HCT116 (cell line): ENCODE data around the gene ROCK2. TPM values are rescaled to one million over a fixed set of nuclear protein-coding genes. Genes with fewer than 3 reads are reported as not detected.

Experiments used
- ATAC-seq: fragments of 200-7000 bp; cut with Tn5 transposase; 2 replicates; pipeline ENCODE4 v1.9.1; 2020; ENCODE audit warnings: mild to moderate bottlenecking, moderate library complexity
- BruUV-seq: library from RNA; stranded (reverse); fragments of 400-500 nt; replicated peaks from 2 replicates; lab custom pipeline; 2021; lab: Mats Ljungman, UMichigan
- CTCF ChIA-PET: fragments of 300-600 bp; sonication (Branson Sonifier 250); formaldehyde crosslinking; loops from one replicate; lab custom pipeline; 2021; ENCODE audit warnings: antibody characterized with exemption; lab: Charles Lee
- POLR2A ChIA-PET: fragments of 300-600, 350-600 bp; sonication (Branson Sonifier 250); formaldehyde crosslinking; loops from one replicate; lab custom pipeline; 2021; ENCODE audit warnings: antibody characterized with exemption; lab: Charles Lee
- RAD21 ChIA-PET, 2 experiments: fragments of 300-600 bp; sonication (Branson Sonifier 250); formaldehyde crosslinking; loops; one replicate each; lab custom pipeline; 2023; ENCODE audit warnings: low total read pairs in 2 of 2; ENCODE audit not compliant: uncharacterized antibody in 2 of 2, unreplicated experiment in 2 of 2, low non-redundant PET in 1 of 2; lab: Charles Lee
- DNase-seq: peaks from one replicate; pipeline ENCODE4 v3.0.0-alpha.2; 2010; ENCODE audit warnings: low read depth, low spot score
- H2AFZ ChIP-seq: fragments of 200-600 bp; shearing (Covaris generic), sonication (generic); 2 replicates; pipeline ENCODE4 v1.6.1; 2017; ENCODE audit warnings: low read depth, mixed run types, mixed read lengths, antibody characterized with exemption, low read length; ENCODE audit not compliant: poor library complexity, severe bottlenecking
- H3K27ac ChIP-seq: 2 replicates; pipeline ENCODE4 v1.5.1; 2012; ENCODE audit warnings: low read depth, low read length
- H3K27me3 ChIP-seq: fragments of 200-600 bp; sonication (generic); 2 replicates; pipeline ENCODE4 v1.6.1; 2016; ENCODE audit warnings: mixed run types, low read length, mixed read lengths; ENCODE audit not compliant: insufficient read depth
- H3K36me3 ChIP-seq, 2 experiments: fragments of 200-500 bp in 1 of 2; fragments of 200-600 bp in 1 of 2; sonication (Bioruptor generic) in 1 of 2; sonication (generic) in 1 of 2; 2 replicates each; pipeline versions ENCODE4 v1.5.1 to v1.6.1; 2014 to 2016; ENCODE audit warnings: low read length in 2 of 2, inconsistent platforms in 1 of 2, mixed read lengths in 1 of 2, mixed run types in 1 of 2; ENCODE audit not compliant: insufficient read depth in 2 of 2, control insufficient read depth in 1 of 2
- H3K4me1 ChIP-seq, 2 experiments: fragments of 200-600 bp in 1 of 2; sonication (generic) in 1 of 2; 2 replicates each; pipeline versions ENCODE4 v1.5.1 to v1.6.1; 2012 to 2017; ENCODE audit warnings: low read length in 2 of 2, inconsistent platforms in 1 of 2, mild to moderate bottlenecking in 1 of 2, mixed read lengths in 1 of 2, mixed run types in 1 of 2, moderate library complexity in 1 of 2; ENCODE audit not compliant: insufficient read depth in 2 of 2, control insufficient read depth in 1 of 2
- H3K4me2 ChIP-seq: fragments of 200-600 bp; sonication (generic); 2 replicates; pipeline ENCODE4 v1.6.1; 2017; ENCODE audit warnings: mixed run types, low read length, mixed read lengths
- H3K4me3 ChIP-seq, 2 experiments: fragments of 200-600 bp in 1 of 2; sonication (generic) in 1 of 2; replicated peaks in 1 of 2; 2 replicates each; pipeline ENCODE4 v1.5.1; 2011 to 2016; ENCODE audit warnings: low read length in 2 of 2, control low read depth in 1 of 2, low read depth in 1 of 2, mild to moderate bottlenecking in 1 of 2, mixed read lengths in 1 of 2, mixed run types in 1 of 2
- H3K79me2 ChIP-seq: fragments of 200-600 bp; sonication (generic); 2 replicates; pipeline ENCODE4 v1.6.1; 2017; ENCODE audit warnings: mild to moderate bottlenecking, mixed run types, low read length, moderate library complexity, mixed read lengths; ENCODE audit not compliant: insufficient read depth
- H3K9ac ChIP-seq: fragments of 200-600 bp; sonication (generic); 2 replicates; pipeline ENCODE4 v1.6.1; 2016; ENCODE audit warnings: low read length, mixed read lengths
- H3K9me2 ChIP-seq: fragments of 200-600 bp; sonication (generic), shearing (Covaris generic); 2 replicates; pipeline ENCODE4 v1.6.1; 2017; ENCODE audit warnings: mixed run types, mild to moderate bottlenecking, moderate library complexity; ENCODE audit not compliant: insufficient read depth
- H3K9me3 ChIP-seq, 2 experiments: fragments of 200-500 bp in 1 of 2; fragments of 200-600 bp in 1 of 2; sonication (Bioruptor generic) in 1 of 2; sonication (generic) in 1 of 2; 2 replicates each; pipeline ENCODE4 v1.6.1; 2014 to 2017; ENCODE audit warnings: low read length in 2 of 2, mixed read lengths in 2 of 2, inconsistent platforms in 1 of 2, low read depth in 1 of 2, mild to moderate bottlenecking in 1 of 2, mixed run types in 1 of 2, moderate library complexity in 1 of 2; ENCODE audit not compliant: control insufficient read depth in 1 of 2, insufficient read depth in 1 of 2
- H4K20me1 ChIP-seq: fragments of 200-600 bp; sonication (generic), shearing (Covaris generic); 2 replicates; pipeline ENCODE4 v1.6.1; 2017; ENCODE audit warnings: mixed run types, mild to moderate bottlenecking, moderate library complexity; ENCODE audit not compliant: insufficient read depth
- CBX3 ChIP-seq: IDR thresholded peaks from 2 replicates; pipeline ENCODE4 v1.6.1; 2012; ENCODE audit warnings: low read depth
- CEBPB ChIP-seq: IDR thresholded peaks from 2 replicates; pipeline ENCODE4 v1.6.1; 2012; ENCODE audit warnings: low read depth
- EGR1 ChIP-seq: IDR thresholded peaks from 2 replicates; pipeline ENCODE4 v1.6.1; 2012; ENCODE audit warnings: low read depth
- ELF1 ChIP-seq: IDR thresholded peaks from 2 replicates; pipeline ENCODE4 v1.6.1; 2012; ENCODE audit warnings: low read depth, borderline replicate concordance
- EZH2 ChIP-seq: fragments of 200-600 bp; sonication (generic); IDR thresholded peaks from 2 replicates; pipeline ENCODE4 v1.6.1; 2017; ENCODE audit warnings: antibody characterized with exemption, mixed run types
- EZH2phosphoT487 ChIP-seq: fragments of 200-600 bp; IDR thresholded peaks from 2 replicates; pipeline ENCODE4 v1.6.1; 2018; ENCODE audit warnings: antibody characterized with exemption, borderline replicate concordance
- FOSL1 ChIP-seq: IDR thresholded peaks from 2 replicates; pipeline ENCODE4 v1.6.1; 2012; ENCODE audit warnings: low read depth
- POLR2AphosphoS5 ChIP-seq: IDR thresholded peaks from 2 replicates; pipeline ENCODE4 v1.6.1; 2011; ENCODE audit warnings: mild to moderate bottlenecking, low read depth, low read length, moderate library complexity
- SRF ChIP-seq: IDR thresholded peaks from 2 replicates; pipeline ENCODE4 v1.6.1; 2012; ENCODE audit warnings: low read depth
- TCF7L2 ChIP-seq: IDR thresholded peaks from 2 replicates; pipeline ENCODE4 v1.7.0; 2011; ENCODE audit warnings: borderline replicate concordance, inconsistent platforms; ENCODE audit not compliant: insufficient read depth, insufficient read length; ENCODE audit errors: extremely low read depth
- ZNF274 ChIP-seq: fragments of 200-500 bp; sonication (Bioruptor generic); IDR thresholded peaks from 2 replicates; pipeline ENCODE4 v1.6.1; 2014; ENCODE audit warnings: mild to moderate bottlenecking, low read depth, low read length, inconsistent platforms
- intact Hi-C: fragments of 100-400 bp; cut with micrococcal nuclease; formaldehyde crosslinking; loops from 2 replicates; pipeline ENCODE4 v1.10.0; 2022
- total RNA-seq: library from RNA; stranded (reverse); gene quantifications from one replicate; pipeline ENCODE4 v1.2.1, GENCODE V29; 2021; ENCODE audit not compliant: unreplicated experiment
- TF ChIP-seq, protein P1 (sequence below): IDR thresholded peaks from 2 replicates; pipeline ENCODE4 v1.6.1; 2012
- TF ChIP-seq, protein P2 (sequence below), 3 experiments: fragments of 200-600 bp in 1 of 3; sonication (generic) in 1 of 3; IDR thresholded peaks in 2 of 3; conservative IDR thresholded peaks in 1 of 3; 2 replicates each; pipeline ENCODE4 v1.5.1; 2012 to 2017; ENCODE audit warnings: low read depth in 2 of 3, low read length in 2 of 3, antibody characterized with exemption in 1 of 3, borderline replicate concordance in 1 of 3, control low read depth in 1 of 3, mild to moderate bottlenecking in 1 of 3, mixed read lengths in 1 of 3, mixed run types in 1 of 3, moderate library complexity in 1 of 3; ENCODE audit not compliant: insufficient read depth in 1 of 3

The ROCK2 gene
- total RNA-seq, 1 experiment from 2014 or later = 48.0 TPM

DNA sequence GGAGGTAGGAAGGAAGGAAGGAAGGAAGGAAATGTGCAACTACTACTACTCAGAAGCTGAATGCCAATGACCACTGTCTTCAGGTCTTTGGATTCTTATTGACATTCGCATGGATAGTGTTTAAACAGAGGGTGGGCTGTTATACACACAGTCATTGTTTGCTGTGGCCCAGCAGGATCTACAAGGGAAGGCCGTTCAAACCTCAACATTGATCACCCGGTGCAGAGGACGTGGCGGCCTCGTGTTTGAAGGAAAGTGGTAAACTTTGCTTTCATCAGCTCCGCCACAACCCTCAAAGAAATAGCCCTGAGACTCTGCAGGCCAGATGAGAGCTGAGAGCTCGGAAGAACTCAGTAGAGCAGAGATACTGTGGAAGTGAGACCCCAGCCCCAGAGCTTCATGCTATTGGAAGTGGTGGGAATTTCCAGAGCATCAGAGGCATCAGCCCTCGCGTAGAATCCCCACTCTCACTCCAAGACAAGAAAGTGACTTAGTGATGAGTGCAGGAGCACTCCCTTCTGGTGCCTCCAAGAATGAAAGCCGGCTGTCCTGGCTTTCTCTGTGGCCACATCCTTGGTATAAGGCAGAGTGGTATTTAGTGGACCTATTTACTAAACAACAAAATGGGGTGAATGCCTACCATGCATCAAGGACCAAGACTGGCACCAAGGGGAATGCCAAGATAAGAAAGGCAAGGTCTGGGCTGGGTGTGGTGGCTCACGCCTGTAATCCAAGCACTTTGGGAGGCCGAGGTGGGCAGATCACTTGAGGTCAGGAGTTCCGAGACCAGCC lies 10.1 kb upstream of the ROCK2 start:
- peaks cover 9 to 15% of the 10 kb centered on the region in 2 experiments; a peak in 3 of 4 replicates for H3K4me1 ChIP-seq
- ChIA-PET RAD21 (no interaction called here), CTCF (no interaction called here), POLR2A (no interaction called here)
- H4K20me1 ChIP-seq = no peaks in the 10 kb centered on the region
- no peak overlapping the region for H3K27ac ChIP-seq
- H3K36me3 ChIP-seq = no peaks in the 10 kb centered on the region
- no peaks in the 10 kb centered on the region for H3K79me2 ChIP-seq
- no peaks in the 10 kb centered on the region for H3K9me3 ChIP-seq
- no peak overlapping the region for H3K9ac ChIP-seq
- H3K4me3 ChIP-seq = no peak overlapping the region
- TF ChIP-seq SRF (no peak), ZNF274 (no peak)
- TF ChIP-seq, protein P1, sequence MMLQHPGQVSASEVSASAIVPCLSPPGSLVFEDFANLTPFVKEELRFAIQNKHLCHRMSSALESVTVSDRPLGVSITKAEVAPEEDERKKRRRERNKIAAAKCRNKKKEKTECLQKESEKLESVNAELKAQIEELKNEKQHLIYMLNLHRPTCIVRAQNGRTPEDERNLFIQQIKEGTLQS = no peak
- ATAC-seq (no peak), DNase-seq (no peak)
- no peak overlapping the region for H2AFZ ChIP-seq
- intact Hi-C loops = no loop called here
- H3K27me3 ChIP-seq = no peaks in the 10 kb centered on the region
- no peak overlapping the region for H3K4me2 ChIP-seq
- no peaks in the 10 kb centered on the region for H3K9me2 ChIP-seq
- no TSS peak for BruUV-seq

DNA sequence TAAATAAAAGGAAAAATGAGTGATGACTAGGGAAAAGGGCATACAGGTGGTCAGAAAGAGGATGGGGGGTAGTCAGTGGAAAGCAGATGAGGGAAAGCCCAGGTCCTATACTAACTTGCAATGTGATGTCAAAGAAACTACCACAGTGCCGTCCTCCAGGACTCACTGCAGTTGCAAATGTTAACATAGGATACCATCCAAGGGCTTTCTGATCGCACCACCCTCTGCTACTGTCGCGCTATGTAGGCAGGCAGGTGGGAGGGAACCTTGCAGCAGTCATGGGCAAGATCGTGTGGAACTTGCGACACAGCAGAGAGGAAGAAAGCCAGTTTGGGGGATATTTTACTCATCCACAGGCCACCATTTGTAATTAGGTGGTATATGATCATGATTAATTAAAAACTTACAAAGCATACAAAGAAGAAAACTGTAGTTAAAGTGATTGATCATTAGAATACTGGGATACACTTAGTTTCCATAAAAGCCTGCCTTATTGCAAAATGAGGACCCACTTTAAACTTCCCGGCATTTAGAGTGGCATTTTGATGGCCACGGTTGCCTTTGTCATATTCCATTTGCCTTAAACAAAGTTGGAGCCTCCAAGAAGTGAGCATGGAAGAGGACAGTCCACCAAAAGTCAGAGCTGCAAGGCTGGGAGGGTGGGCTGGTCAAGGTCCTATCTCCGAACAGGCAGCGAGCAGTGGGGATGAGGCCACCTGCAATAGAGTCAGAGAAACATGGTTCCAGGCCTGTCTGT lies 8.5 kb upstream of the ROCK2 start:
- H3K9ac ChIP-seq = no peak overlapping the region
- H3K9me3 ChIP-seq = no peaks in the 10 kb centered on the region
- H3K27ac ChIP-seq = no peak overlapping the region
- CTCF ChIA-PET = no interaction called here
- H3K79me2 ChIP-seq = no peaks in the 10 kb centered on the region
- RAD21 ChIA-PET = no interaction called here
- H4K20me1 ChIP-seq = no peaks in the 10 kb centered on the region
- intact Hi-C loops = no loop called here
- POLR2A ChIA-PET = no interaction called here
- DNase-seq (no peak), ATAC-seq (no peak)
- no peak overlapping the region for H3K4me3 ChIP-seq
- no peak for TF ChIP-seq FOSL1
- TF ChIP-seq EGR1 = no peak
- TF ChIP-seq POLR2AphosphoS5 = no peak
- TF ChIP-seq CEBPB = no peak
- no peak for TF ChIP-seq ELF1
- TF ChIP-seq EZH2phosphoT487 = no peak
- TF ChIP-seq, protein P2, sequence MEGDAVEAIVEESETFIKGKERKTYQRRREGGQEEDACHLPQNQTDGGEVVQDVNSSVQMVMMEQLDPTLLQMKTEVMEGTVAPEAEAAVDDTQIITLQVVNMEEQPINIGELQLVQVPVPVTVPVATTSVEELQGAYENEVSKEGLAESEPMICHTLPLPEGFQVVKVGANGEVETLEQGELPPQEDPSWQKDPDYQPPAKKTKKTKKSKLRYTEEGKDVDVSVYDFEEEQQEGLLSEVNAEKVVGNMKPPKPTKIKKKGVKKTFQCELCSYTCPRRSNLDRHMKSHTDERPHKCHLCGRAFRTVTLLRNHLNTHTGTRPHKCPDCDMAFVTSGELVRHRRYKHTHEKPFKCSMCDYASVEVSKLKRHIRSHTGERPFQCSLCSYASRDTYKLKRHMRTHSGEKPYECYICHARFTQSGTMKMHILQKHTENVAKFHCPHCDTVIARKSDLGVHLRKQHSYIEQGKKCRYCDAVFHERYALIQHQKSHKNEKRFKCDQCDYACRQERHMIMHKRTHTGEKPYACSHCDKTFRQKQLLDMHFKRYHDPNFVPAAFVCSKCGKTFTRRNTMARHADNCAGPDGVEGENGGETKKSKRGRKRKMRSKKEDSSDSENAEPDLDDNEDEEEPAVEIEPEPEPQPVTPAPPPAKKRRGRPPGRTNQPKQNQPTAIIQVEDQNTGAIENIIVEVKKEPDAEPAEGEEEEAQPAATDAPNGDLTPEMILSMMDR (IDR thresholded peaks at IDR 0.05 in 2 of 3, conservative IDR thresholded peaks at IDR 0.05 in 1 of 3; ENCODE audit: borderline replicate concordance in 1 of 3, insufficient read depth in 1 of 3, low read depth in 2 of 3, low read length in 2 of 3) = no peak
- no peak for TF ChIP-seq CBX3
- TF ChIP-seq TCF7L2 = no peak
- no peak for TF ChIP-seq EZH2
- TF ChIP-seq, protein P1 = no peak
- H2AFZ ChIP-seq = no peak overlapping the region
- H3K27me3 ChIP-seq = no peaks in the 10 kb centered on the region
- BruUV-seq = no TSS peak
- H3K4me2 ChIP-seq = no peak overlapping the region
- H3K4me1 ChIP-seq = peaks cover 13 to 18% of the 10 kb centered on the region in 2 experiments; a peak in 3 of 4 replicates
- no peaks in the 10 kb centered on the region for H3K9me2 ChIP-seq
- H3K36me3 ChIP-seq = no peaks in the 10 kb centered on the region
